ENCODE results near the gene TEAD1. TPM values are rescaled to one million over a fixed set of nuclear protein-coding genes. Genes with fewer than 3 reads are reported as not detected.

The TEAD1 gene
- total and polyA plus RNA-seq, 9 of the 15 experiments (the other 6 are each of a cell fraction or from before 2014, with no cell fraction given) = 1.7 to 17.7 (median 10.8) TPM

- TF ChIP-seq SLC30A9 (CRISPR knock-in tag; IDR thresholded peaks at IDR 0.05) = no peak
- TF ChIP-seq CEBPB (tag; IDR thresholded peaks at IDR 0.05) = no peak
- no peak for TF ChIP-seq HDAC8 (tag; IDR thresholded peaks at IDR 0.05)
- no peak for TF ChIP-seq HDAC3 (IDR thresholded peaks at IDR 0.05; ENCODE audit: borderline replicate concordance, partially characterized antibody)
- TF ChIP-seq HOXB6 (CRISPR knock-in tag; IDR thresholded peaks at IDR 0.05; ENCODE audit: borderline replicate concordance) = no peak
- no peak for TF ChIP-seq KAT2B (IDR thresholded peaks at IDR 0.05; ENCODE audit: low read depth, low read length)
- no peak for TF ChIP-seq ZNF398 (CRISPR knock-in tag; IDR thresholded peaks at IDR 0.05)
- no peak for TF ChIP-seq ZBTB40 (IDR thresholded peaks at IDR 0.05)
- TF ChIP-seq ZBTB40 (CRISPR knock-in tag; IDR thresholded peaks at IDR 0.05) = no peak
- TF ChIP-seq SOX6 (IDR thresholded peaks at IDR 0.05) = no peak
- no peak for TF ChIP-seq THRAP3 (IDR thresholded peaks at IDR 0.05; ENCODE audit: borderline replicate concordance)
These were observed 235.7 kb downstream of the TEAD1 start (continued) for GRCh38 chr11:12909879-12910278.
